ENCODE measurements around the gene USP43. TPM values are rescaled to one million over a fixed set of nuclear protein-coding genes. Genes with fewer than 3 reads are reported as not detected.

USP43 gene
- total RNA-seq, 4 donors from 2014 or later = 0.20 to 0.84 (median 0.26) TPM

DNA sequence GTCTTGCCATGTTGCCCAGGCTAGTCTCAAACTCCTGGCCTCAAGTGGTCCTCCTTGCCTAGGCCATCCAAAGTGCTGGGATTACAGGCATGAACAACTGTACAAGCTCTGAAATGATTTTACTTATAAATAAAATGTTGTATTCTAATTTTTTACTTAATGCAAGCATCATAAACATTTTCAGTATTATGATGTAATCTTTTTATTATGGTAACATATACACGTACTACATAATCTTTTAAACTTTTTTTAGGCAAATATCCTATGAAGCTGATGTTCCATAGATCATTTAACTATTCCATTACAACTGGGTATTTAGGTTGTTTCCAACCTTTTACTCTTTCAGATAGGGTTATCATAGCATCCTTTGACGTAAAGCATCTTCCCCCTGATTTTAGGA is 33.8 kb upstream of the USP43 start:
- 71 to 78% methylated on average over 2 of the region's 2 CpGs for WGBS, 2 donors
- TF ChIP-seq, protein P1, sequence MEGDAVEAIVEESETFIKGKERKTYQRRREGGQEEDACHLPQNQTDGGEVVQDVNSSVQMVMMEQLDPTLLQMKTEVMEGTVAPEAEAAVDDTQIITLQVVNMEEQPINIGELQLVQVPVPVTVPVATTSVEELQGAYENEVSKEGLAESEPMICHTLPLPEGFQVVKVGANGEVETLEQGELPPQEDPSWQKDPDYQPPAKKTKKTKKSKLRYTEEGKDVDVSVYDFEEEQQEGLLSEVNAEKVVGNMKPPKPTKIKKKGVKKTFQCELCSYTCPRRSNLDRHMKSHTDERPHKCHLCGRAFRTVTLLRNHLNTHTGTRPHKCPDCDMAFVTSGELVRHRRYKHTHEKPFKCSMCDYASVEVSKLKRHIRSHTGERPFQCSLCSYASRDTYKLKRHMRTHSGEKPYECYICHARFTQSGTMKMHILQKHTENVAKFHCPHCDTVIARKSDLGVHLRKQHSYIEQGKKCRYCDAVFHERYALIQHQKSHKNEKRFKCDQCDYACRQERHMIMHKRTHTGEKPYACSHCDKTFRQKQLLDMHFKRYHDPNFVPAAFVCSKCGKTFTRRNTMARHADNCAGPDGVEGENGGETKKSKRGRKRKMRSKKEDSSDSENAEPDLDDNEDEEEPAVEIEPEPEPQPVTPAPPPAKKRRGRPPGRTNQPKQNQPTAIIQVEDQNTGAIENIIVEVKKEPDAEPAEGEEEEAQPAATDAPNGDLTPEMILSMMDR (IDR thresholded peaks at IDR 0.05) = no peak
- TF ChIP-seq EP300 (IDR thresholded peaks at IDR 0.05) (no peak), POLR2A (IDR thresholded peaks at IDR 0.05) (no peak)
- no peak for DNase-seq (ENCODE audit: low spot score in 2 of 2)
- Histone ChIP-seq H3K4me3 (no peak overlapping the region), H3K9me3 (peaks cover 0 to 11% (median 0%) of the 10 kb centered on the region in 4 donors), H3K4me1 (no peaks in the 10 kb centered on the region), H3K27me3 (no peaks in the 10 kb centered on the region), H3K36me3 (no peaks in the 10 kb centered on the region), H3K27ac (no peak overlapping the region)

DNA sequence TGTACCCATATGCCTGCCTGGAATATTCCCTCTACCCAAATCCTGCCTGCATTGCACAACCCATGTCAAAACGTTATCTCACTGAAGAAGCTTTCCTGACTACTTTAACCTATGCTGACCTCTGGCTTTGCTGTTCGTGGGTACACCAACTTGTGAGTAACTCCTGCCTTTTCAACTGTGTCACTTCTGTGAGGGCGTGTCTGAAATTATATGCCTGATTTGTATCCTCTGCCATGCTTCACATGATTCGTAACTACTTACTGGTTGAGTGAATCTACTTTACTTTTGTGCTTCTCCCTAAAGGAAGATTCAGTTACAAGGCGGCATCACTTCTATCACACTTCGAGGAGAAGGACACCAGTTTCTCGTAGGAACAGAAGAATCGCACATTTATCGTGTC is 33.3 kb upstream of the USP43 start:
- no peak overlapping the region for H3K4me3 ChIP-seq
- no peaks in the 10 kb centered on the region for H3K27me3 ChIP-seq
- TF ChIP-seq EP300 (IDR thresholded peaks at IDR 0.05) (no peak), POLR2A (IDR thresholded peaks at IDR 0.05) (no peak)
- TF ChIP-seq, protein P1 (IDR thresholded peaks at IDR 0.05) = no peak
- no peak overlapping the region for H3K27ac ChIP-seq
- H3K4me1 ChIP-seq = no peaks in the 10 kb centered on the region
- DNase-seq (ENCODE audit: low spot score in 2 of 2) = no peak
- WGBS, 2 donors = 77 to 78% methylated on average over 9 of the region's 9 CpGs
- H3K9me3 ChIP-seq = peaks cover 0 to 11% (median 0%) of the 10 kb centered on the region in 4 donors
- H3K36me3 ChIP-seq = no peaks in the 10 kb centered on the region

DNA sequence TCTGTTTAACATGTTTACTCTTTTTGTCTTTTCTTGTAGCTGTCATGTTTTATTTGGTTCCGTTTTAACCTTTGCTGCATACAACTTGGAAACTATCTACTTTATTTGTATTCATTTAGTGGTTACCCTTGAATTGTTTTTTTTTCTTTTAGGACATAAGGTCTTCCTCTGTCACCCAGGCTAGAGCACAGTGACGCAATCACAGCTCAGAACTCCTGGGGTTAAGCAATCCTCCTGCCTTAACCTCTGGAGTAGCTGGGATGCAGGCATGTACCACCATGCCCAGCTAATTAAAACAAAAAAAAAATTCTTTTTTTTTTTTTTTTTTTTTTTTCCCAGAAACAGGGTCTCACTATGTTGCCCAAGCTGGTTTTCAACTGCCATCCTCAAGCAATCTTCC is 29.8 kb upstream of the USP43 start:
- no peak overlapping the region for H3K4me3 ChIP-seq
- no peak for DNase-seq (ENCODE audit: low spot score in 2 of 2)
- whole genome bisulfite sequencing, 2 donors = 40 to 43% methylated on average over 2 of the region's 2 CpGs
- H3K27ac ChIP-seq = no peak overlapping the region
- no peaks in the 10 kb centered on the region for H3K27me3 ChIP-seq
- TF ChIP-seq, protein P1 (IDR thresholded peaks at IDR 0.05) = no peak
- no peak for TF ChIP-seq EP300 (IDR thresholded peaks at IDR 0.05)
- TF ChIP-seq POLR2A (IDR thresholded peaks at IDR 0.05) = no peak
- no peaks in the 10 kb centered on the region for H3K4me1 ChIP-seq
- no peaks in the 10 kb centered on the region for H3K36me3 ChIP-seq
- peaks cover 0 to 11% (median 0%) of the 10 kb centered on the region in 4 donors for H3K9me3 ChIP-seq

DNA sequence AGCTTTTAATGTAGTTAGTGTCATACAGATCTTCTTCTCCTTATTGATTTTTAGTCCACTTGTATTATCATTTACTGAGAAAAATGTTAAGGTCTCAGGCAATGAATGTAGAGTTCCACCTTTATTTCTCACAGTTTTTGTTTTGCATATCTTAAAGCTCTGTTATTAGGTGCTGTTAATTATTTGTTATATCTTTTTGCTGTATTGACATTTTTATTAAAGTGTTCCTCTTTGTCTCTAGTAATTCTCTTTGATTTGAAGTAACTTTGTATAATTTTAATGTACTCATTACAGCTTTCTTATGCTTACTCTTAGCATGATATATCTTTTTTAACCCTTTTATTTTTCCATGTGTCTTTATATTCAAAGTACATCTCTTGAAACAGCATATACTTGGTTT is 22.4 kb upstream of the USP43 start:
- no peak overlapping the region for H3K4me3 ChIP-seq

DNA sequence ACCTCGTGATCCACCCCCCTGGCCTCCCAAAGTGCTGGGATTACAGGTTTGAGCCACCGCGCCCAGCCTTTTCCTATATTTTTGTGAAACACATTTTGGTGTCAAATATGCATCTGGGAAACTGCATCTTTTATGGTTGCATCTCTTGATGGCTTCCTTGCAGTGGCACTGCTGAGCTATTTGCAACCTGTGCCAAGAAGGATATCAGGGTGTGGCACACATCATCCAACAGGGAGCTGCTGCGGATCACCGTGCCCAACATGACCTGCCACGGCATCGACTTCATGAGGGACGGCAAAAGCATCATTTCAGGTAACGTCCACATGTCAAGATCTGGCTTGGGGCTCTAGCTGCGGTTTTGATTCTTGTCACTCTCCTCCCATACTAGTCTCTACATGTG is 16.8 kb upstream of the USP43 start:
- H3K9me3 ChIP-seq = peaks cover 0 to 27% (median 3%) of the 10 kb centered on the region in 4 donors
- DNase-seq (ENCODE audit: low spot score in 2 of 2) = no peak
- H3K27ac ChIP-seq = no peak overlapping the region
- 85 to 90% methylated on average over 10 of the region's 10 CpGs for WGBS, 2 donors
- no peaks in the 10 kb centered on the region for H3K36me3 ChIP-seq
- no peaks in the 10 kb centered on the region for H3K4me1 ChIP-seq
- no peaks in the 10 kb centered on the region for H3K27me3 ChIP-seq
- H3K4me3 ChIP-seq = no peak overlapping the region
- no peak for TF ChIP-seq EP300 (IDR thresholded peaks at IDR 0.05)
- TF ChIP-seq, protein P1 (IDR thresholded peaks at IDR 0.05) = no peak
- TF ChIP-seq POLR2A (IDR thresholded peaks at IDR 0.05) = no peak

More for the DNA sequence above, 22.4 kb upstream of the USP43 start:
- TF ChIP-seq POLR2A (IDR thresholded peaks at IDR 0.05) (no peak), EP300 (IDR thresholded peaks at IDR 0.05) (no peak)
- TF ChIP-seq, protein P1 (IDR thresholded peaks at IDR 0.05) = no peak
- Histone ChIP-seq H3K4me1 (no peaks in the 10 kb centered on the region), H3K27ac (no peak overlapping the region), H3K9me3 (peaks cover 0 to 39% (median 5%) of the 10 kb centered on the region in 4 donors), H3K36me3 (no peaks in the 10 kb centered on the region), H3K27me3 (no peaks in the 10 kb centered on the region)
- DNase-seq (ENCODE audit: low spot score in 2 of 2) = no peak
